NCI-H1930 (cell line): ENCODE measurements around the gene LRRC17.
"Not testable (repeated sequence)": the region's sequence is repeated elsewhere in the genome, so short reads cannot be mapped to it uniquely, and the experiment has no call there.

ENCODE experiments used
- DNase-seq, 2 experiments: peaks; one replicate each; lab custom pipeline; 2025; lab: John Stamatoyannopoulos, UW

The LRRC17 gene

DNA sequence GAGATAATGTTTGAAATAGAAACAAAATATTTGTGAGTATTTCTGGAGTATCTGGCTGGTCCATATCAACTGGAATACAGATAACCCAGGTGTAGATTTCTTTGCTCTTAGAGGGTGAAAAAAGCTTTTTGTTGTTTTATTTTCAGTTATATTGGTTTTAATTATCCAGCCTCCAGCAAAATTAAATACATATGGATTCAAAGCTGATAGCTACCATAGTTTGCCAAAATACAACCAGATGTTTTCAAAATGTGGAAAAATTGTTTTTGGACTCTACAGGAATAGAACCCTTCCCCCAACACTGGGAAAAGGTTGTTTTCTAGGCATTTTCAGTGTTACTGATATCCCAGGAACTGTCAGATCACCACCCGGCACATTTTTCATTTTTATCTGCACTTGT, 30.1 kb downstream of the LRRC17 start:
- DNase-seq: no peak

- DNase-seq: no peak
Observed at GRCh38 chr7:102943423-102944169, 30.8 kb downstream of the LRRC17 start.

DNA sequence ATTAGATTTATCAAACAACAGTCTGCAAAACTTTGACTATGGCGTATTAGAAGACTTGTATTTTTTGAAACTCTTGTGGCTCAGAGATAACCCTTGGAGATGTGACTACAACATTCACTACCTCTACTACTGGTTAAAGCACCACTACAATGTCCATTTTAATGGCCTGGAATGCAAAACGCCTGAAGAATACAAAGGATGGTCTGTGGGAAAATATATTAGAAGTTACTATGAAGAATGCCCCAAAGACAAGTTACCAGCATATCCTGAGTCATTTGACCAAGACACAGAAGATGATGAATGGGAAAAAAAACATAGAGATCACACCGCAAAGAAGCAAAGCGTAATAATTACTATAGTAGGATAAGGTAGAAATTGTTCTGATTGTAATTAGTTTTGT, 31.4 kb downstream of the LRRC17 start:
- DNase-seq: no peak

GRCh38 chr7:102951839-102952238, 39.0 kb downstream of the LRRC17 start:
- DNase-seq: no peak

GRCh38 chr7:102953406-102953805, 40.6 kb downstream of the LRRC17 start:
- DNase-seq: no peak

GRCh38 chr7:102954359-102954758, 41.6 kb downstream of the LRRC17 start:
- DNase-seq: not testable (repeated sequence)

DNA sequence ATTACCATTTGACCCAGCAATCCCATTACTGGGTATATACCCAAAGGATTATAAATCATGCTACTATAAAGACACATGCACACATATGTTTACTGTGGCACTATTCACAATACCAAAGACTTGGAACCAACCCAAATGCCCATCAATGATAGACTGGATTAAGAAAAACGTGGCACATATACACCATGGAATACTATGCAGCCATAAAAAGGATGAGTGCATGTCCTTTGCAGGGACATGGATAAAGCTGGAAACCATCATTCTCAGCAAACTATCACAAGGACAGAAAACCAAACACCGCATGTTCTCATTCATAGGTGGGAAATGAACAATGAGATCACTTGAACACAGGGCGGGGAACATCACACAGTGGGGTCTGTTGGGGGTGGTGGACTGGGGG, 45.2 kb downstream of the LRRC17 start:
- not testable (repeated sequence) for DNase-seq

DNA sequence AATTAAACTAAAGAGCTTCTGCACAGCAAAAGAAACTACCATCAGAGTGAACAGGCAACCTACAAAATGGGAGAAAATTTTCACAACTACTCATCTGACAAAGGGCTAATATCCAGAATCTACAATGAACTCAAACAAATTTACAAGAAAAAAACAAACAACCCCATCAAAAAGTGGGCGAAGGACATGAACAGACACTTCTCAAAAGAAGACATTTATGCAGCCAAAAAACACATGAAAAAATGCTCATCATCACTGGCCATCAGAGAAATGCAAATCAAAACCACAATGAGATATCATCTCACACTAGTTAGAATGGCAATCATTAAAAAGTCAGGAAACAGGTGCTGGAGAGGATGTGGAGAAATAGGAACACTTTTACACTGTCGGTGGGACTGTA, 49.2 kb downstream of the LRRC17 start:
- not testable (repeated sequence) for DNase-seq

DNA sequence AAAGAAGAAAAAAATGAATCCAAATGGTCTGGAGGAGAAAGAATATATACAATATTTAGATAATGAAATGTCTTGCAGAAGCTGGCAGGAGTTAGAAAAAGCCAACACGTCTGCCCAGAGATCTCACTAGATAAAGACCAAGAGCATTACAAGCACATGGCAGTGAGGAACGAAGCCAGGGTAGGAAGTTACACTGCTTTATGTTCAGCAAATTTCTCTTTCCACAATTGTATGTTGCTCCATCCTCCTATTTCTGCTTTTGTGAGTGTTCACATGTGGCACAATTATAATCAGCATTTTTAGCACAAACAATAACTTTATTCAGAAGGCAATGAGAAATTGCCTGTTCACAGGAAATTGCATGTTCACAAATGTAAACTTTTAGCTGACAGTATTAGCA, 53.7 kb downstream of the LRRC17 start:
- no peak for DNase-seq

DNA sequence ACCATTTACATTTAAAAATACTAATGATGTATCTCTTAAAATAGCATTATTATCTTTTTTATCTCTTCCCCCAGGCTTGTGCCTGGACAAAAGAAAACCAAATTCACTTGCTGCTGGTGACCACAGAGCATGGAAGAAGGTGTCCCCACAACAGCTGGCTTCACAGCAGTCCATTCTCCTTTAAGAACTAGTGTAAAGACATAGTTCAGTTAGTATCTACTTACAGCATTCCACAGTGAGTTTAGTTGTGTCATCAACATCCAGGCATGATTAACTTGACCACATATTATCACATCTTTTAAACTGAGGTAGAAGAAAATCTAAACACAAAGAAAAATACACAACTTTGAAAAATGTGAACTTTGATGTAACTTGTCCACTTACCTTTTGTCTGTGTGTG, 55.0 kb downstream of the LRRC17 start:
- no peak for DNase-seq

GRCh38 chr7:102973096-102973802, 60.4 kb downstream of the LRRC17 start:
- DNase-seq: no peak

DNA sequence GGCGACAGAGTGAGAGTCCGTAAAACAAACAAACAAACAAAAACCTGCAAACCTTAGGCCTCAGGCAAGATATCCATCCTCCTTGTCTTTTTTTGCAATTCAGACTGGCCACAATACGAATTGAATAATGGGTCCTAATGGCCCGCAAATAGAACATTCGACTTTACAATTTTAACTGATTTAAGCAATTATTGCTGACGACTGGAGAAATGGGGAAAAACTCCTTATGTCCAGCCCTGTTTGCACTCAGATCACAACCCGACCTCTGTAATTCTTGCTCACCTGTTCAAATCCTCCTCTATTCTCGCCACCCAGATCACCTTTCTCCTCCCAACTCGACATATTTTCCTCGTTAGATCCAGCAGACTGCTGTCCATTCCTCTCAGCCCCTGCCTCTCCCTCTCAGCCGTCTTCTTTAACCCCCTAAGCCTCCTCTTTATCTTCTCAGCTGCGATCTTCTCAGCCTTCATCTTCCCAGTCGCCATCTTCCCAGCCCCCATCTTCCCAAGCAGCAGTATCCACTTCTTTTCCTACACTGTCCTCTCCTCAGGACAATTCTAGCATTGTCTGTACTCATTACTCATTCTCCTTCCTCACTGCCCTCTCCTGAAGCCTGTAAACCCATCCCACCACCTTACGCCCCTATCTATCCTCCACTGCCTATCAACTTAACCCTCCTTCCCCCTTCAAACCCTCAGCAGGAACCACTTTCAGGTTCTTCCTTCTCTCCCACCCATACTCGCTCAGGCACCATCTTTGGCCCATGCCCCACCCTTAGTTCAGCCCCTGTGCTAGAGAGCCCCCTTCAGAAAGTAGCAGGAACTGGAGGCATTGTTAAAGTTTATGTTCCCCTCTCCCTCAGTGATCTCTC, 61.8 kb downstream of the LRRC17 start:
- DNase-seq: no peak

GRCh38 chr7:102975854-102976253, 63.1 kb downstream of the LRRC17 start:
- DNase-seq: no peak

DNA sequence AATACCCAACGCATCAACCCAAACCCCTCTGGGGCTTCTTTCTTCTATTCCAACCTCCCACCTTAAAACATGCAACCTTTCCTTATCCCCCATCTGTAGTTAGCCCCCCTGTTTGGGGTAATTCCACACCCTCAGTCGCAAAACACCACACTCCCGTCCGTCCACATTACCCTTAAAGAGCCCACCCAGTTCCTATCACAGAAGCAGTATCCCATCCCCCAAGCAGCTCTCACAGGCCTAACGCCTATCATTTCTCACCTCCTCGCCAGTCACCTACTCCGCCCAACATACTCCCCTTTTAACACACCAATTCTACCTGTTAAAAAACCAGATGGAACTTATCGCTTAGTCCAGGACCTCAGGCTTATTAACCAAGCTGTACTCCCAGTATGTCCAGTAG, 63.7 kb downstream of the LRRC17 start:
- no peak for DNase-seq

DNA sequence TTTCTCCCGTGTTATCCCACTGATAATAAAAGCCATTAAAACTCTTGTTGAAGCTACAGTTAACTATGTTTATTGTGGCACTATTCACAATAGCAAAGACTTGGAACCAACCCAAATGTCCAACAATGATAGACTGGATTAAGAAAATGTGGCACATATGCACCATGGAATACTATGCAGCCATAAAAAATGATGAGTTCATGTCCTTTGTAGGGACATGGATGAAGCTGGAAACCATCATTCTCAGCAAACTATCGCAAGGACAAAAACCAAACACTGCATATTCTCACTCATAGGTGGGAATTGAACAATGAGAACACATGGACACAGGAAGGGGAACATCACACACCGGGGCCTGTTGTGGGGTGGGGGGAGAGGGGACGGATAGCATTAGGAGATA, 64.8 kb downstream of the LRRC17 start:
- DNase-seq: not testable (repeated sequence)

GRCh38 chr7:102978284-102978683, 65.5 kb downstream of the LRRC17 start:
- no peak for DNase-seq

GRCh38 chr7:102979670-102980069, 66.9 kb downstream of the LRRC17 start:
- DNase-seq: no peak

GRCh38 chr7:102981451-102981850, 68.7 kb downstream of the LRRC17 start:
- DNase-seq: no peak

DNA sequence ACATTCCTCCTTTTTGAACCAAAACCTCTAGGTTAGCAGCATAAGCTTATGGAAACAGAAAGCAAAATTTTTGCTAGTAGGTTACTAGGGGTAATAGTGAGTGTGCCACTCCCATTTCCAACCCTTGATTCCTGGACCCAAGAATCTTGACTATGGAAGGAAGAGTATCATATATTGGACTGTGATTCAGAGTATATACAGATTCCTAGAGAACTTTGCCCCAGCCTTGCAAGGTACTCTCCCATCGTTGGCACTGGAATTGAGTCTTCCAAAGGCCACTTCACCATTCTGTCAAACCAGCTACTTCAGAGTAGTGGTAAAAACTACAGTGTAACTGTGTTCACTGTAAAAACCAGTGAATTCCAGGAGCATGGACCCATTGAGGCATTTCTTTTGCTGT, 69.4 kb downstream of the LRRC17 start:
- no peak for DNase-seq

GRCh38 chr7:102983602-102984001, 70.8 kb downstream of the LRRC17 start:
- no peak for DNase-seq

DNA sequence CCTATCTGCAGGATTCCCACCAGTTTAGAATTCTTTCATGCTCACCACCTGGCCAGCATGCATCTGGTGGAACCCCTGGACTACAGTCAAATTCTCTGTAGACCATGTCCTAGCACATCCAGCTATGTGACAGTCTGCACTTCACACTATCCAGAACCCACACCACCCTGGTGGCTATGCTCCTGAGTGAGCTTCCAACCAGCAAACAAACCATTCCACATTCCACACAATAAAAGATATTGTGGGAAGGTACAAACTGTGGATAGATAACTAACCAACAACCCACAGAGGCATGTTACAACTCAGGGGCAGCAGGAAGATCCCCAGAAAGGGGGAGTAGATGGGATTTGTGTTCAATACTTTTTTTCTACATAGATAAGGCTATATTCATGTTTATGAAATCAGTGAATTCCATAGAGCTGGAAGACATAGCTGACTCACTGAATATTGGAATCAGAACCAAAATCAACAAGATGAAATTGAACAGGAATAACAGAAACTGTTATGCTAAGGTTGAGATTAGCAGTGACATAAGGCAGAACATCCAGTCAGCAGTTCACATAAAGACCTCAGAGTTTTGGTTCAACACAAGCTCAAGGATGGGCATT, 72.5 kb downstream of the LRRC17 start:
- DNase-seq: no peak

- DNase-seq: no peak
Observed at GRCh38 chr7:102988088-102988487, 75.3 kb downstream of the LRRC17 start.
